Embryonic facial prominence (tissue), 1 donor: Measurements from ENCODE around the gene TAOK1.

Source experiments
- DNase-seq: peaks from one replicate; pipeline ENCODE4 v3.0.0-alpha.2; 2016; ENCODE audit errors: extremely low spot score

Gene TAOK1

GRCh38 chr17:29583324-29584248, 193.4 kb downstream of the TAOK1 start:
- DNase-seq, result no peak

GRCh38 chr17:29584452-29585079, 194.4 kb downstream of the TAOK1 start:
- no peak for DNase-seq

GRCh38 chr17:29585080-29585751, 195.1 kb downstream of the TAOK1 start:
- no peak for DNase-seq

- no peak for DNase-seq
These were observed 196.7 kb downstream of the TAOK1 start for GRCh38 chr17:29586676-29587469.

GRCh38 chr17:29587591-29587990, 197.4 kb downstream of the TAOK1 start:
- no peak for DNase-seq

GRCh38 chr17:29588017-29588561, 197.9 kb downstream of the TAOK1 start:
- no peak for DNase-seq

- DNase-seq, result no peak
These were observed 198.6 kb downstream of the TAOK1 start for GRCh38 chr17:29588562-29589411.

GRCh38 chr17:29589524-29590410, 199.6 kb downstream of the TAOK1 start, which contains the start of gene GIT1:
TSS of gene GIT1 (minus strand) at chr17:29589648. CDS start at chr17:29589378, 270 bp downstream.
- DNase-seq, result peak; percentile 73

GRCh38 chr17:29590411-29591145, 200.4 kb downstream of the TAOK1 start:
- no peak for DNase-seq

GRCh38 chr17:29591146-29591736, 201.1 kb downstream of the TAOK1 start:
- DNase-seq, result no peak

GRCh38 chr17:29591737-29592608, 201.8 kb downstream of the TAOK1 start:
- DNase-seq, result peak; percentile 77

- no peak for DNase-seq
These were observed 202.8 kb downstream of the TAOK1 start, which contains the start of gene ANKRD13B for GRCh38 chr17:29592850-29593551. TSS of gene ANKRD13B (plus strand) at chr17:29593132. CDS start at chr17:29593622, 490 bp downstream.

- DNase-seq, result no peak
These were observed 203.7 kb downstream of the TAOK1 start for GRCh38 chr17:29593591-29594518.

GRCh38 chr17:29594519-29595090, 204.4 kb downstream of the TAOK1 start:
- no peak for DNase-seq
